Measurements from ENCODE around the gene PREX1.
A peak's percentile ranks its signal among the peaks of the same experiment; 100 is the strongest.
"Not testable (repeated sequence)": the region's sequence is repeated elsewhere in the genome, so short reads cannot be mapped to it uniquely, and the experiment has no call there.

The PREX1 gene

DNA sequence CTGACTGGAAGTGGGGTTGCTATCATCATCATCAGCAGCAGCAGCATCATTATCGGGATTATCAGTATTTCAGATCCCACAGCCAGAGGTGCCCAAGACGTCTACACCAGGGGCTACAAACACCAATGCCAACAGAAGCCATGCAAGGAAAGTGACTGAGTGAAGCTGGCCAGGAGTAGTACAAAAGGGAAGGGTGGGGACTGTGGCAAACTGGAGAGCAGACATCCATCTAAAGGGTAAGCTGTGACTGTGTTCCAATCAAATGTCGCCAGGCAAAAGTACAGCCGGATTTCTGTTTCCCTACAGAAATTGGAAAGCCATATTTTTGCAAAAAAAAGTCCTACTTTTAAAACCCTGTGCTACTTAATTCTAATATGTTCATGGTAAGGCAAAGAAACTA lies 50.0 kb downstream of the PREX1 start:
- Histone ChIP-seq H3K9me3 (ENCODE audit: severe bottlenecking) (peaks cover 7% of the 10 kb centered on the region), H3K4me3 (ENCODE audit: severe bottlenecking) (no peak overlapping the region), H3K4me1 (ENCODE audit: insufficient read depth, poor library complexity, severe bottlenecking) (no peaks in the 10 kb centered on the region), H3K27me3 (ENCODE audit: insufficient read depth, poor library complexity, severe bottlenecking) (no peaks in the 10 kb centered on the region), H3K36me3 (ENCODE audit: low read depth) (no peaks in the 10 kb centered on the region), H3K27ac (ENCODE audit: poor library complexity, severe bottlenecking) (no peak overlapping the region)
- TF ChIP-seq, protein P1, sequence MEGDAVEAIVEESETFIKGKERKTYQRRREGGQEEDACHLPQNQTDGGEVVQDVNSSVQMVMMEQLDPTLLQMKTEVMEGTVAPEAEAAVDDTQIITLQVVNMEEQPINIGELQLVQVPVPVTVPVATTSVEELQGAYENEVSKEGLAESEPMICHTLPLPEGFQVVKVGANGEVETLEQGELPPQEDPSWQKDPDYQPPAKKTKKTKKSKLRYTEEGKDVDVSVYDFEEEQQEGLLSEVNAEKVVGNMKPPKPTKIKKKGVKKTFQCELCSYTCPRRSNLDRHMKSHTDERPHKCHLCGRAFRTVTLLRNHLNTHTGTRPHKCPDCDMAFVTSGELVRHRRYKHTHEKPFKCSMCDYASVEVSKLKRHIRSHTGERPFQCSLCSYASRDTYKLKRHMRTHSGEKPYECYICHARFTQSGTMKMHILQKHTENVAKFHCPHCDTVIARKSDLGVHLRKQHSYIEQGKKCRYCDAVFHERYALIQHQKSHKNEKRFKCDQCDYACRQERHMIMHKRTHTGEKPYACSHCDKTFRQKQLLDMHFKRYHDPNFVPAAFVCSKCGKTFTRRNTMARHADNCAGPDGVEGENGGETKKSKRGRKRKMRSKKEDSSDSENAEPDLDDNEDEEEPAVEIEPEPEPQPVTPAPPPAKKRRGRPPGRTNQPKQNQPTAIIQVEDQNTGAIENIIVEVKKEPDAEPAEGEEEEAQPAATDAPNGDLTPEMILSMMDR (IDR thresholded peaks at IDR 0.05; ENCODE audit: poor library complexity, severe bottlenecking), result no peak
- ATAC-seq (ENCODE audit: low read depth), result no peak
- no peak for DNase-seq (ENCODE audit: low spot score)

DNA sequence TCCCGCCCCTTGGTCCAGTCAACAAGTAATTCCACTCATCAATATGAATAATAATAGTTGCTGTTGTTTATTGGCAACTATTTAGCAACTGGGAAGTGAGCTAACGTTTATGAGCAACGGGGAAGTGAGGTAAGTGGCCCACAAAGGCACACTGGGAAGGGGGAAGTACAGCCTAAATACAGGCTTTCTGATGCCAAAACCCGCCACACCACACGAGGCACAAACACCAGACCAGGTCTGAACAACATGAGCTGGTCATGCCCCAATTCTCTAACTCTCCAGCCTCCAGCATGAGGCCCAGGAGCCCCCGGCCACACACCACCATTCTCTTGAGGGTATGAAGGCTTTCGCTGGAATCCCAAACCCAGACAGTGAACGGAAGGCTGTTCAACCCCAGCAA lies 50.8 kb downstream of the PREX1 start:
- ATAC-seq (ENCODE audit: low read depth), result no peak
- TF ChIP-seq, protein P1 (IDR thresholded peaks at IDR 0.05; ENCODE audit: poor library complexity, severe bottlenecking), result no peak
- no peaks in the 10 kb centered on the region for H3K4me1 ChIP-seq (ENCODE audit: insufficient read depth, poor library complexity, severe bottlenecking)

GRCh38 chr20:48776306-48776705 lies 51.5 kb downstream of the PREX1 start:
- no peaks in the 10 kb centered on the region for H3K4me1 ChIP-seq (ENCODE audit: insufficient read depth, poor library complexity, severe bottlenecking)
- H3K4me3 ChIP-seq (ENCODE audit: severe bottlenecking), result no peak overlapping the region
- no peaks in the 10 kb centered on the region for H3K27me3 ChIP-seq (ENCODE audit: insufficient read depth, poor library complexity, severe bottlenecking)
- peak; percentile 28; the same call in 2 of the 3 replicates for ATAC-seq (ENCODE audit: low read depth)
- H3K36me3 ChIP-seq (ENCODE audit: low read depth), result no peaks in the 10 kb centered on the region
- no peak for DNase-seq (ENCODE audit: low spot score)
- TF ChIP-seq, protein P1 (IDR thresholded peaks at IDR 0.05; ENCODE audit: poor library complexity, severe bottlenecking), result no peak
- no peak overlapping the region for H3K27ac ChIP-seq (ENCODE audit: poor library complexity, severe bottlenecking)
- peaks cover 7% of the 10 kb centered on the region for H3K9me3 ChIP-seq (ENCODE audit: severe bottlenecking)

More for the DNA sequence above, 50.8 kb downstream of the PREX1 start:
- H3K36me3 ChIP-seq (ENCODE audit: low read depth), result no peaks in the 10 kb centered on the region
- no peak overlapping the region for H3K27ac ChIP-seq (ENCODE audit: poor library complexity, severe bottlenecking)
- H3K4me3 ChIP-seq (ENCODE audit: severe bottlenecking), result no peak overlapping the region
- no peaks in the 10 kb centered on the region for H3K27me3 ChIP-seq (ENCODE audit: insufficient read depth, poor library complexity, severe bottlenecking)
- DNase-seq (ENCODE audit: low spot score), result no peak
- H3K9me3 ChIP-seq (ENCODE audit: severe bottlenecking), result peaks cover 7% of the 10 kb centered on the region

DNA sequence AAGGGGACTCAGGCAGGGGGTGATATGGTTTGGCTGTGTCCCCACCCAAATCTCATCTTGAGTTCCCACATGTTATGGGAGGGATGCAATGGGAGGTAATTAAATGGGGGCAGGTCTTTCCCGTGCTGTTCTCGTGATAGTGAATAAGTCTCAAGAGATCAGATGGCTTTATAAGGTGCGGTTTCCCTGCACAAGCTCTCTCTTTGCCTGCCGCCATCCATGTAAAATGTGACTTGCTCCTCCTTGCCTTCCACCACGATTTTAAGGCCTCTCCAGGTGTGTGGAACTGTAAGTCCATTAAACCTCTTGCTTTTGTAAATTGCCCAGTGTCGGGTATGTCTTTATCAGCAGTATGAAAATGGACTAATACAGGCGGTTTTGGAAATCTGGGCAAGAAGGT lies 52.3 kb downstream of the PREX1 start:
- not testable (repeated sequence) for H3K36me3 ChIP-seq (ENCODE audit: low read depth); H3K9me3 ChIP-seq (ENCODE audit: severe bottlenecking); ATAC-seq (ENCODE audit: low read depth); H3K27ac ChIP-seq (ENCODE audit: poor library complexity, severe bottlenecking); H3K27me3 ChIP-seq (ENCODE audit: insufficient read depth, poor library complexity, severe bottlenecking); H3K4me3 ChIP-seq (ENCODE audit: severe bottlenecking); DNase-seq (ENCODE audit: low spot score); H3K4me1 ChIP-seq (ENCODE audit: insufficient read depth, poor library complexity, severe bottlenecking)

DNA sequence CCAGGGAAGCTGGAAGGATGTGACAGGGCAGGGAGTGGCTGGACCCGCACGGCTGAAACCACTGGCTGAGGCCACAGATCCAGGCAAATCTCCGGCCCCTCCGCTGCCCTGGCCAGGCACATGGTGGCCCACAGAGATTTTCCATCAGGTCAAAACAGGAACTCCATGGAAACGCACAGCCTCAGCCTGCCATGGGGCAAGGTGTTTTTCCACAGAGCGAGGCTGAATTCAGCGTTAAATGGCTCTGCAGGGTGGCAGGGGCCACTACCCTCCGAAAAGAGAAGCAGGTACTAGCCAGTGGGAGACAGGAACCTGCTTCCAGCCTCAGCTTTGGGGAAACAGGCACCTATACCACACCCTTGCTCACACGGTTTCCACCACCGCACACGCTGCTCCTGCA lies 53.1 kb downstream of the PREX1 start:
- no peak for ATAC-seq (ENCODE audit: low read depth)

More for the DNA sequence above, 53.1 kb downstream of the PREX1 start:
- DNase-seq (ENCODE audit: low spot score), result no peak
- no peaks in the 10 kb centered on the region for H3K4me1 ChIP-seq (ENCODE audit: insufficient read depth, poor library complexity, severe bottlenecking)
- no peaks in the 10 kb centered on the region for H3K36me3 ChIP-seq (ENCODE audit: low read depth)
- no peak overlapping the region for H3K4me3 ChIP-seq (ENCODE audit: severe bottlenecking)
- TF ChIP-seq, protein P1 (IDR thresholded peaks at IDR 0.05; ENCODE audit: poor library complexity, severe bottlenecking), result no peak
- no peak overlapping the region for H3K27ac ChIP-seq (ENCODE audit: poor library complexity, severe bottlenecking)
- no peaks in the 10 kb centered on the region for H3K27me3 ChIP-seq (ENCODE audit: insufficient read depth, poor library complexity, severe bottlenecking)
- peaks cover 7% of the 10 kb centered on the region for H3K9me3 ChIP-seq (ENCODE audit: severe bottlenecking)
